ENCODE results near the gene FDX2. TPM values are rescaled to one million over a fixed set of nuclear protein-coding genes. Genes with fewer than 3 reads are reported as not detected.
"Not testable (repeated sequence)": the region's sequence is repeated elsewhere in the genome, so short reads cannot be mapped to it uniquely, and the experiment has no call there.

FDX2 gene
- total RNA-seq, result 14.6 and 15.4 TPM in 2 replicates

DNA sequence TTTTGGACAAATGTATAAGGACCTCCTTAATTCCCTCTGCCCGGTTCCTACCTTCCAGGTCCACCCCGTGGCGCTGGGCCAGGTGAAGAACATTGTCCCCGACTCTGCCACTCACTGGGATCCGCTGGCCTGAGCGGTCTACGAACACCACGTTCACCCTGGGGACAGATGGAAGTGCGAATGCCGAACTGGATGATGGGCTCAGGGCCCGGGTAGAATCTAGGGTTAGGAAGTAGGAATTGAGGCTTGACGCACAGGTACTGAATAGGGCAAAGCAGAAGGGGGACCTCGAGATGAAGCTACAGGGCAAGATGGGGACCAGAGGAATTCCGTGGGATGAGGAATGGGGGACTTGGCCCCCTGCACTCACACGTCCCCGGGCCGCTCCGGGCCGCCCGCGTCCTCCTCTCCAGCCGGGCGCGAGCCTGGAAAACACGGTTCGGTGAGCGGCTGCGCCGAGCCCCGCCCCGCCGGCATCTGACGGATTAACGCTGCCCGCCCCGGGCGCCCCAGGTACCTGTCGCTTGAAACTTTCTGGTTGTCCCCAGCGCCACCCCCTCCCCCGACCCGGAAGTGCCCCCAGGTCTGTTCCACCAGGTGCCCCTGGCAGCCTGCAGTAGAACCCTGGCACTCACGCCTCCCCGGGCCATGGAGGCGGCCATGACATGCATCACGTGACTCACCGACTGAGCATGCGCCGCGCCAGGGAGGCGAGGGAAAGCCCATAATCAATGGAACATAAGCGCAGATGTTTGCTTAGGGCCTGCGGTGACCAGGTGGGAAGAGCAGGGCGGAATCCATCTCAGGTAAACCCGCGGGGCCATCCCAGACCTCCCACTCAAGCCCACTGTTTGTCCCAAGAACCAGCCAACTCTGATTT is at the start of gene FDX2:
Gene FDX2, minus strand, starts transcription at position 681 of the 880 bp plus-strand sequence. Its CDS starts 19 bp downstream, at position 662.
- peak; percentile 65 to 81 for DNase-seq (ENCODE audit: low read depth in 2 of 2)

DNA sequence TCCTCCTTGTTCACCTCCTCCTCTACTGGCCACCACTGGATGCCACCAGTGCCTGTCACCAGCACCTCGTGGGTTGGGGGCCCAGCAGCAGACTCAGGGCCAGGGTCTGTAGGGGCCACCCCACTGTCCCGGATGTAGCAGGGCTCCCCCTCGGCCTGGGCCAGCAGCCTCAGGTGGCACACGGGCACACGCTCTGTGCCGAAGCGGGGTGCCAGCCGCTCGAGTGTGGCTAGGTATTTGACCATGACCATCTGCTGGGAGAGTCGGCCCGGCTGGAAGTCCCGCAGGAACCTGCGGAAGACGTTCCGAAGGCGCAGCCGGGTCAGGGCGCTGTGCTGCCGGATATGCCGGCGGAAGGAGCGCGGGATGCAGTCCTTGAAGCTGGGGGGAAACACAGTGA is 49.7 kb upstream of the FDX2 start:
- DNase-seq (ENCODE audit: low read depth in 2 of 2), result no peak

DNA sequence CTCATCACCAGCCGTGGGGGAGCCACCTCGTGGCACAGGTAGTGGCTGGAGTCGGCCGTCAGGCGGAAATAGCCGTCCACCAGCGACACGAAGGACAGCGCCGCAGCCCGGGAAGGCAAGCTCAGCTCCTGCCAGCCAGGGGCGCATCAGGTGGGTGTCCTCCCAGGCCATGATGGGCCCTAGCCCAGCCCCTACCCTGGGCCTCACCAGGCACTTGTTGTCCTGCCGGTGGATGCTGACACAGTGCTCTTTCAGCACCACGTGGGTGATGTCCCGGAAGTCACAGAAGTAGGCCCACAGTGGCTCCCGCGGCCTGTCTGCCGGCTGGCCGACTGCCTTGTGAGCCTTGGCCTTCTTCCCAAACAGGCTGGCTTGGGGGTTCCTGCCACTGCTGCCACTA is 48.8 kb upstream of the FDX2 start:
- DNase-seq (ENCODE audit: low read depth in 2 of 2), result no peak

DNA sequence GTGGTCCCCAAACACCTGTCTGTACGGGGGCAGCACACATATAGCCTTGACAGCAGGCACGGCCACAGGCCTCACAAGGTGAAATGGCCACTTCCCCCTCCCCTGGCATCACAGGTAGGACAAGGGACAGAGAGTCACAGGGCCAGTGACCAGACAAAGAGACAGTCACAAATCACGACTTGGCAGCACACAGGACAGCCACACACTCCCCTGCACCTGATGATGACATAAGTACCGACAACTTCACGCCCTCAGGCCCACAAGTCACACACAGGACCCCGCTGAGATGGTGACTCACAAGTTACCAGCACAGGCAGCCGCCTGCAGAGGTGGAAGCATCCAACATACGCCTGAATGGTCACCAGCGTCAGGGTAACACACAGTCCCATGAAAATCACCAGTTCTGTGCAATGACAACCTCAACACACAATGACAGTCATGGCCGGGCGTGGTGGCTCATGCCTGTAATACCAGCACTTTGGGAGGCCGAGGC is 48.0 kb upstream of the FDX2 start:
- no peak for DNase-seq (ENCODE audit: low read depth in 2 of 2)

DNA sequence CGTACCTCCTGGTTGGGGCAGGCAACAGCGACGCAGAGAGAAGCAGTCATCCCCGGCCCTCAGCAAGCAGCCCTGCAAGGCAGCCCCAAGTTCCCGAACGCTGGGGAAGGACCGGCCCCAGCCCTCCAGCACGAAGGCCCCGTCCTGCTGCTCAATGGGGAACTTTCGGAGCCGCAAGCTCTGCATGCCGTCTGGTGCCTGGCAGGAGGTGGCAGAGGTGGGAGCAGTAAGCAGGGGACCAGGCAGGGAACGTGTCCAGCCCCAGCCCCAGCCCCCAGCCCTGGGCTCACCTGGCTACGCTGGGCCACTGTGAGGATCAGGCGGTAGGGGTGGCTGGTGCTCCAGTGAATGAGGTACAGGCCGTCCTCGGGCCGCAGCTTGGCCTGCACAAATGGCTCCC is 46.4 kb upstream of the FDX2 start:
- DNase-seq (ENCODE audit: low read depth in 2 of 2), result no peak

DNA sequence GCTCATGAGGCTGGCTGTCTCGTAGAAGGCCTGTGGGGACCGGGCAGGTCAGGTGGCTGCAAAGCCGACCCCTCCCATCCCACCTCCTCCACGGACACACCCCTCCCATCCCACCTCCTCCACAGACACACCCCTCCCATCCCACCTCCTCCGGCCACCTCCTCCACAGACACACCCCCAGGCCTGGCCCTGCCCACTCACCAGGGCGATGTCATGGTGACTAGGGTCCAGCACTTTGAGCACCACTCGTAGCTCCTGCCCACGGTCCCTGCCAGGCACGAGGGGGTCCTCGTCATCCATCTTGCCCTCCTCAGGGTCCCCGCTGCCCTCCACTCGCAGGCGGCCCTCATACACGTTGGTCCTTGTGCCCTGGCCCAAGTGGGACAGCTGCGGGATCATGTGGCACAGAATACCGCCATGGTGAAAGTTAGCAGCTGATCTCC is 45.8 kb upstream of the FDX2 start:
- DNase-seq (ENCODE audit: low read depth in 2 of 2), result no peak

DNA sequence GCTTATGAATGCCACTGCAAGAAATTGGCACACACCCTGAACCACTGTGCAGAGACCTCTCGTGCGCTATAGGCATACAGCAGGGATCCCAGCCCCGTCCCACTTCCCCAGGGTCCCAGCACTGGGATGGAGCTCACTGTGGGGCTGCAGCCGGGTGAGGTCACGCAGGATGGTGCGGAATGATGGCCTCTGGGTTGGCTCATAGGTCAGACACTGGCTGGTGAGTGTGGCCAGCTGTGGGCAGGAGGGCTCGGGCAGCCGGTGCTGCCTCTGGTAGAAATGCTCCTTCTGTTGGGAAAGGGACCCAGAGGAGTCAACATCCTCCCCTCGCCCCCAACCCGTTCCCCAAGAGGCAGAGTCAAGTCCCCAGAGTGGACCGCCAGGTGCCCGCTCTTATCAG is 40.6 kb upstream of the FDX2 start:
- DNase-seq (ENCODE audit: low read depth in 2 of 2), result no peak

DNA sequence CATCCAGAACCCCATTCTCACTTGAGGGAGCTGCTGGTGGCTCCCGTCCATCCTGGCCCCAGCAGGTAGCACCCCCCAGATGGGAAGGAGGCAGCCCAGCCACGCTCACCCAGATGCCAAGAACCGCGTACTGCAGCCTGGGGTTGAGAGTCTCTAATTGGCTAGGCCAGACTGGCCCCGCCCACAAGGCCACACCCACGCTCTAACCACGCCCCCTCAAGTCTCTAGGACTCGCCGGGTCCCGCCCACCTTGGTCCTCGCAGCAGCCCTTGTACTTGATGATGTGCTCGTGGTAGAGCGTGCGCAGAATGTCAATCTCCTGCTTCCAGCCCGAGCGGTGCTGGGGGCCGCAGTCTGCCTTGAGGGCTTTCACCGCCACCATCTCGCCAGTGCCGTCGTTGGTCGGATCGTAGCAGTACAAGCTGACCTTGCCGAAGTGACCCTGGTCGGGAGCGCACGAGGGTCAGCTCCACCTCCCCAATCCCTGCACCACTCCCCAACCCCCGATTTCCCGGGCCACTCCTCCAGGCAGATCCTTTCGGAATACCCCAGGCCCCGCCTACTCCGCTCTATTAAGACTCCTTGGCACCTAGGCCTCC is 38.1 kb upstream of the FDX2 start:
- DNase-seq (ENCODE audit: low read depth in 2 of 2), result no peak

DNA sequence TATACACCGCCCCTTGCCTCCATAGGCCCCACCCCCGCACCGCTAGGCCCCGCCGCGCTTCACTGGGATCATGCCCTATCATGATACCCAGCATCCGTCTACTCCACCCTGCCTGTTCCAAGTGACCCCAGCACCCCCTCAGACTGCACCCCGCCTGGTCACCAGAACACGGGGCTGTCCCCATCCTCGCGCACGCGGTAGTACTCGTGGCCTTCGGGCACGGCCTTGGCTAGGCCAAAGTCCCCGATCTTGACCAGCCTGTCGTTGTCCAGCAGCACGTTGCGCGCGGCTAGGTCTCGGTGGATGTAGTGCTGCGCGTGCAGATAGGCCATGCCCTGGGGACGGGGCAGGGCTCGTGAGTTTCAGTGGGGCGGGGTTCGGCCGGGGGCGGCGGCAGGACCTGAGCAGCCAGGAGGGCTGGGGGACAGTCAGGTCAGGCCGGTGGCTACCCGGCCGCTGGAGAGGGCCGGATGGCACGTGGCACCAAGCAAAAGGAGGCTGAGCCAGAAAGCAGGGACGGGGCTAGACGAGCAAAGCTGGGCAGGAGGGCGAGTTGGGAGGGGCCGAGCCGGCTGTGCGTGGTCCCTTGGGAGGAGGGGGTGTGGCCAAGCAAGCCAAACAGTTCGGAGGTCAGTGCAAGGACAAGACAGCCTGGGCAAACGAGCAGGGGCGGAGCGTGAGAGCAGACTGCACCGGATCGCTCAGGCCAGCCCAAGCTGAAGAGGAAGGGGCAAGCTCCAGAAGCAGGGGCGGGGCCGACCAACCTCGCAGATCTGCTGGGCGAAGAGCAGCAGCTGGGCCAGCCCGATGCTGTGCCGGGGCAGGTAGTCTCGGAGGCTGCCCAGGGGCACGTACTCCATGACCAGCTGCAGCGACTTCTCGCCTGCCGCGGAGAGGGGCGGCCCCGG is 37.2 kb upstream of the FDX2 start:
- DNase-seq (ENCODE audit: low read depth in 2 of 2), result no peak

DNA sequence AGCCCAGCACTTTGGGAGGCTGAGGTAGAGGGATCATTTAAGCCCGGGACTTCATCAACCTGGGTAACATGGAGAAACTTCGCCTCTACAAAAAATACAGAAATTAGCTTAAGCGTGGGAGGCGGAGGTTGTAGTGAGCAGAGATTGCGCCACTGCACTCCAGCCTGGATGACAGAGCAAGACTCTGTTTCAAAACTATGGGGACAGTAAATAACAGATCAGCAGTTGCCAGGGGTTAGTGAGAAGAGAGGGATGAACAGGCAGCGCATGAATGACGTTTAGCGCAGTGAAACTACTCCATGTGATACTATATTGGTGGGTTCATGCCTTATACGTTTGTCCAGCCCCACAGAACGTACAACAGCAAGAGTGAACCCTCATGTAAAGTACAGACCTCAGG is 30.7 kb upstream of the FDX2 start:
- DNase-seq (ENCODE audit: low read depth in 2 of 2), result no peak

DNA sequence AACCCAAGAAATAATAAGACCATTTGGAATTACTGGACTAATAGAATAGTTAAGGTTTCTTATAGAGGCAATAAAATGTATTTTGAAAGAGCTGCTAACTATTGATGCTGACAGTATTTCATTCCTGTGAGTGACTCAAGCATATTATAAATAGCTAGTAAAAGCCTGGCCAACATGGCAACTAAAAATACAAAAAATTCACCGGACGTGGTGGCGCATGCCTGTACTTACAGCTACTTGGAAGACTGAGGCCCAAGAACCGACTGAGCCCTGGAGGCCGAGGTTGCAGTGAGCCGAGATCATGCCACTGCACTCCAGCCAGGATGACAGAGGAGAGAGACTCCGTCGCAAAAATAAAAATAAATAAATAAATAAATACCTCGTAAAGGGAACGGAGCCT is 29.0 kb upstream of the FDX2 start:
- DNase-seq (ENCODE audit: low read depth in 2 of 2), result no peak

DNA sequence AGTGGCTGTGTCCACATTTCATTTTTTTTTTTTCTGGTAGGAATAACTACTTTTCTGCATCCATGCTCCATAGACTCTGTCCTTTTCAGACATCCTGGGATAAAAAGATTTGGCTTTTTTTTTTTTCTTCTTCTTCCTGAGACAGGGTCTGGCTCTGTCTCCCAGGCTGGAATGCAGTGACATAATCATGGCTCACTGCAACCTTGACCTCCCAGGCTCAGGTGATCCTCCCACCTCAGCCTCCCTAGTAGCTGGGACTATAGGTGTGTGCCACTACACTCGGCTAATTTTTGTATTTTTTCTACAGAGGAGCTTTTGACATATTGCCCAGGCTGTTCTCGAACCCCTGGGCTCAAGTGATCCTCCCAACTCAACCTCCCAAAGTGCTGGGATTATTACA is 27.7 kb upstream of the FDX2 start:
- no peak for DNase-seq (ENCODE audit: low read depth in 2 of 2)

DNA sequence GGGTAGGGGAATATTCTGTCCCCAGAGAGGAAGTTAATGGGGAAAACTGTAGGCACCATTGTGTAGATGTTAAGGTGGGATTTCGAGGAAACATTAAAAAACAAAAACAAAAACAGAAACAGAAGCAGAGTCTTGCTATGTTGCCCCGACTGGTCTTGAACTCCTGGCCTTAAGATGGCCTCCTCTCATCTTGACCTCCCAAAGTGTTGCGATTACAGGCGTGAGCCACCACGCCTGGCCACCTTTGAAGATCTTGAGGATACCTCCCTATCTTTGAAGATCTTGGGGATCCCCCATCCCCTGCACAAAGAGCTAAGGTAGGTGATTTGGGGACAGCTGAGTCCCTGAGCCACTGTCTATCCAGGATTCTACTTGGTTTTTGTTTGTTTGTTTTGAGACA is 24.2 kb upstream of the FDX2 start:
- DNase-seq (ENCODE audit: low read depth in 2 of 2), result no peak

DNA sequence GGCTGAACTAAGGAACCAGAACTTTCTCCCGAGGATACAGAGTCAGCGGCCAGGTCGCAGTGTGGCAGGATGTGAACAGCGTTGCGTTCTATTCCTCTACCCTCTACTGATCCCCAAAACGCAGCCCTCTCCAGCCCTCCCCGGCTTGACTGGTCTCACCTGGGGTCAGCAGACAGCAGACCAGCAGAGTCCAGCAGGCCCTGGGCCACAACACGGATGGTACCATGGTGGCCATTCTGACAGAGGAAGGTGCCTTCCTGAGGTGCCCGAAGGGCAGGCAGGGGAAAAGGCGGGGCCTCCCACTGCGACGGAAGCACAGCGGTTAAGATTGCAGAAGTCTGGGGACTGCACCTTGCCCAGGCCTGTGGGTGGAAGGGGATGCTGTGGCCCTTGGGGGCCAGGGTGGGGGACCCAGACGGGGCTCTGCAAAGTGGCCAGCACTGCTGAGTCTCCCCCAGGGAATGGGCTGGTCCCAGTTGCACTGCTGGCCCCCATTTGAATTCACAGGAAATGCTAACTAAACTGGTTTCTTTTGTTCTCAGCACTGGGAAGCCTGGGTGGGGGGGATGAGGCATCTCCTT is 23.7 kb upstream of the FDX2 start, which contains the start of gene ICAM3:
Gene ICAM3, minus strand, starts transcription at position 245 of the 581 bp plus-strand sequence. Its CDS starts 10 bp downstream, at position 235.
- no peak for DNase-seq (ENCODE audit: low read depth in 2 of 2)

DNA sequence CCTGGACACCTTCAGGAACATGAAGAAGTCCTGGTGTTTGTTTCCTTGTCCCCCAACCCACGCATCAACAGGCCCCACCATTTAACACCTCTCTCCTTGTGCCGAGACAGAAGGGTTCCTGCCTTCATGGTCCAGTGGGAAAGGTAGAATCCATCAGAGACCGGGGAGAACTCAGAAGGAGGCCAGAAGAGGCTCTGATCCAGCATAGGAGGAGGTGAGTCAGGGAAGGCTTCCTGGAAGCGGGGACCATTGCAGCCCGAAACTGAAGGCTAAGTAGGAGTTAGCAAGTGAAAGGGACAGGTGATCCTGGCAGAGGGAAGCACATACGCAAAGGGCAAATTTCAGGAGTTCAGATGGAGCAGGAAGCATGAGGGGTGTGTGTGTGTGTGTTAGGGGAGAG is 23.1 kb upstream of the FDX2 start:
- no peak for DNase-seq (ENCODE audit: low read depth in 2 of 2)

DNA sequence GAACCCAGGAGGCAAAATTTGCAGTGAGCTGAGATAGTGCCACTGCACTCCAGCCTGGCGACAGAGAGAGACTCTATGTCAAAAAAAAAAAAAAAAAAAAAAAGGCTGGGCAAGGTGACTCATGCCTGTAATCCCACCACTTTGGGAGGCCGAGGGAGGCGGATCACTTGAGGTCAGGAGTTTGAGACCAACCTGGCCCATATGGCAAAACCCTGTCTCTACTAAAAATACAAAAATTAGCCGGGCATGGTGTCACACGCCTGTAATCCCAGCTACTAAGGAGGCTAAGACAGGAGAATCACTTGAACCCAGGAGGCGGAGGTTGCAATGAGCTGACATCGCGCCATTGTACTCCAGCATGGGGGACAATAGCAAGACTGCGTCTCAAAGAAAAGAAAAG is 20.9 kb upstream of the FDX2 start:
- not testable (repeated sequence) for DNase-seq (ENCODE audit: low read depth in 2 of 2)

DNA sequence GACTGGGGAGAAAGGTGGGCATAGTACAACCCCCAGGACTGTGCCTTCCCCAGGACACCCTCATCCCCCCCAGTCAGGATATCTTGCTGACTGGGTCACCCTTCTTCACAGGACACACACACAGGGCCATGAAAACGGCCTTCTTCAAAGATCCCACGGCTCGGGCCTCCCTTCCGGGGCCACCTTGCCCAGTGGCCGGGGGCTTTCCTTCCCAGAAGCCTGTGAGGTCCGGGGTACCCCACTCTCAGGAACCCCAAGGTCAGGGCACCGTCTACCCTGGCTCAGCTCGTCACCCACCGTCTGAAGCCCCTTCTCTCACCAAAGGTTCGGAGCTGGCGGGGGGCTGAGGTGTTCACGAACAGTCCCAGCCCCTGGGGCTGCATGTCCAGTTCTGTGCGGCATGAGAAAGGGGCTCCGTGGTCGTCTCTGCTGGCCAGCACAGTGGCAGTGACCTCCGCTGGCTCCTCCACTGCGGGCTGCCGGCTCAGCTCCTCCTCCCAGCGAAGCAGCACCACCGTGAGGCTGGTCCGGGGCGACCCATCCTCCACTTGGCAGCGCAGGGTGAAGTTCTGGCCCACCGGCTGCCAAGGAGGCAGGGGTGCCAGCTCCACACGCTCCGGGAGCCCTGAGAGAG is 19.7 kb upstream of the FDX2 start:
- no peak for DNase-seq (ENCODE audit: low read depth in 2 of 2)

DNA sequence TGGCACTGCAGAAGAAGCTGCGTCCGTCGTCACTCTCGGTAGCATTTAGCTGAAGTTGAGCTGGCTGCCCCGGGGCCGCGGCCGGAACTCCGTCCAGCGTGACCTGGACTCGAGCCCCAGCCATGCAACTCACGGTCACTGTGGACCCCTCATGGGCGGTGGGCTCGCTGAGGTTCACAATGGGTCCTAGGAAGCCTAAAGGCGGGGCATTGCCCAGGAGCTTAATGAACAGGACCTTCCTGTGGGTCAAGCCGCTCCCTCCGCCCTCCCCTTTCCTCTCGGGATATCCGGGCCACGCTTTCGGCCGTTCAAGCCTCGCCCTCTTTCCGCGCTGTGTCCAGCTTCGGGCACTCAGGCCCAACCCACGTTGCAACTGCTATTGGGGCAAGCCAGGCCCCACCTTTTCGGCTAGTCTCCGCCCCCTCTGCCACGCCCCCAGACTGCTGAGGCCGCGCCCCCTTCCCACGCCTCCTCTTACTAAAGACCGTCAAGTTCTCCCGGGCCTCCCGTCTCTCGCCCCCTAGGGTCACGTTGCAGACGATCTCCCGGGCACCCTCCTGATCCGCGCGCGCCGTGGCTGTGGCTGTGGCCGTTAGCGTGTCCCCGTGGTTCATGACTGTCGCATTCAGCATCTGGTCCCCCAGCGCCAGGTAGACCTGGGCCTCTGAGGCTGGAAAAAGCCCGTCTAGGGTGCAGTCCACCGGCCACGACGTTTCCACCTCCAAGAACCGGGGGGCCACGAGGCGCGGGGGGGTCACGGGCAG is 19.0 kb upstream of the FDX2 start:
- peak; percentile 88 to 97 for DNase-seq (ENCODE audit: low read depth in 2 of 2)

DNA sequence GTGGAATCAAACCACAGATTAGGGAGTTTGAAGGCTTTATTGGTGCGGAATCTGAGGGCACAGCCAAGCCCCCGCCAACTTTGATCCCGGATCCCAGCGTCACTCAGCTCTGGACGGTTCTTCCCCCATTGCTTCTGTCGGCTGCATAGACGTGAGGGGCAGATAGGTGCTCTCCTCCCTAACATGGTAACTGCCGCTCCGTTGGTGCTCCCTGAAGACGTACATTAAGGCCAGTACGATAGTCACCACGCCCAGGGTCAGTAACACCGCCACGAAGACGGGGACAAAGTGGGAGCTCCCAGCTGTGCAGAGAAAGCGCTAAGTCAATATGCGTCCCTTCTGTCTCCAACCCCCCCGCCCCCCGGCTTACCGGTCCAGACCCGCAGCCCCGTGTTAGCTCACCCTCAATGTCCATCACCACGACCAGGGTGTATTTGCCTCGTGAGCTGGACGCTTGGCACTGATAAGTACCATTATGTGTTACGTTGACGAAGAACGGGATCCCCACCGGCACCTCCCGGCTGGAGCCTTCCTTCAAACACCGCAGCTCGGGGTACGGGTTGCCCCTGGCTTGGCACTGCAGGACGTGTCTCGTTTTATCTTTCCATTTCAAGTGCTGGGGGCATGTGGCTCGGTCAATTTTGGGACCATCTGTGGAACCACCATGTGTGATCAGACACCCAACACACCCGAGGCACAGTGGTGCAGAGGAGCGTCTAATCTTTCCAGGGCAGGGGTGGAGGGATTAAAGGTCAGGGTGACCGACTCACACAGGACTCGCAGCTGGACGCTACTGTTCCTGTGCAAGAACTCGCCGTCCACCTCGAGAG is 18.2 kb upstream of the FDX2 start:
- no peak for DNase-seq (ENCODE audit: low read depth in 2 of 2)
